Stimulated activated CD8-positive, alpha-beta memory T cell treated with anti-CD3 and anti-CD28 coated beads, Interleukin-15, amount 100 ng/mL, for 24 hours (primary cell): Measurements from ENCODE around the gene LILRA5.
A peak's percentile ranks its signal among the peaks of the same experiment; 100 is the strongest.
"Not testable (repeated sequence)": the region's sequence is repeated elsewhere in the genome, so short reads cannot be mapped to it uniquely, and the experiment has no call there.

ENCODE experiments used
- DNase-seq: peaks from one replicate; pipeline ENCODE4 v3.0.0-alpha.2; 2020; ENCODE audit warnings: low read depth

The LILRA5 gene

DNA sequence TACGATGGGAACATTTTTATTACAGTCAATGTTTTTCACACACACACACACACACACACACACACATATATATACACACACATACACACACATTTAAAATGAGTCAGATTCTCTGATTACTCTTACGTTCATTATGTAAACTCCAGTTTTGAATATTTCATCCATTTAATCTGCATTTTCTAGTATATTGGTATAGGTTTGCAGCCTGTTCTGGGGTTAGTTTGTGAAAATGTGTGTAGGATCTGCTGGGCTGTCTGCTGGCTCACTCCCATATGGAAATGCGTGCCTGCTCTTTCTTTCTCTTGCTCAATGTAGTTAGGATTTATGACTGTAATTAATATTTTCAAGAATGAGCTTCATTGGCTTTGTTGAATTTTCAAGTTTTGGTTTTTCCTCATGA, 39.1 kb downstream of the LILRA5 start:
- no peak for DNase-seq

DNA sequence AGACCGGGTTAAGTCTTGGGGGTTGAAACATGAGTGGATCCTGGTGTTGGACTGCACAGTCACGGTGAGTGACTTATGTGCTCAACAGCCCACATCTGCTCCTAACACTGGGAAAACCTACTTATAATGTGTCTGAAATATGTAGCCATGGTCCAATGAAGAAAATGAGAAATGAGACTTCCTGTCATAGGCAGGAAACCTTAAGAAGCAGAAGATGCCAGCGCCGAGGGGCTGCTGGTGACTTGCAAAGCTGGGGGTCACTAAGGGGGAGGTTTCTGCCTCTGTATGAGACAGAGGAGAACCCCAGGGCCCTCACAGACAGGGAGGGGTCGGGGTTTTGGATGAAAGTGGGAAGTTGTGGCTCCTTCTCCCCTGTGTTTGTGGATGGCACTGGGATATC, 40.8 kb downstream of the LILRA5 start:
- DNase-seq, result not testable (repeated sequence)

DNA sequence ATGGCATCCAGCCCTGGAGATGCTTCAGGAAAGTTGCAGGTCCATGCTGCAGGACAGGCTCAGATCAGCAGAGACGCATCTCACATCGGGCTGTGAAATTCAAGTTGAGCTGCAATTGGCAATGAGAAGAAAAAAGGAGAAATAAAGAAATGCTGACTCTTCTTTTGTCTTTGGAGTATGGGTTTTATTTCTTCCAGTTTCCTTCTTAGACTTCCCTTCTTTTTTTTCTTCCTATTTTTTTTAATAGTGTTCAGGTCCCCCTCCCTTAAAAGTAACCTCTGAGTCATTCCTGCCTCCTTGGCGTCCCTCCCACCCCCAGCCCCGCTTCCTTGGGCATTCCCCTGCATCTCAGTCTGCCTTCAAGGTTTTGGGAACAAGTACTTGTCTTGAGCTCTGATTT, 41.4 kb downstream of the LILRA5 start:
- DNase-seq, result not testable (repeated sequence)

DNA sequence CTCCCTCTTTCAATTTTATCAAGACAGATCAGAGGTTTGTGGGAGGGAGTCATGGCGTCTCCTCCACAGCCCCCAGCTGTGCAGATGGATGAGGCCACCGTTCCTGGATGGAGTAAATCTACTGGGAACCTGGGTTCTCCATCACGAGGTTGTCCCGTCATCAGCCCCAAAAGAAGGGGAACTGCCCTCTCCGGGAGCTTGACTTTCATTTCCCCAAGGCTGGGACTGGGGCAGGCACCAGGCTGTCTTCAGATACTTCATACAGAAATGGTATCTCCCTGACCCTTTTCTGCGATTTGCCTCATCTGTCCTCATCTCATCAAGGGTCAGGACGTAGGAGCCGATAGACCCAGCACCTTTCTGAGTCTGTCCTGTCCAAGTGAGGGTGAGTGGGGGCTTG, 41.9 kb downstream of the LILRA5 start:
- no peak for DNase-seq

DNA sequence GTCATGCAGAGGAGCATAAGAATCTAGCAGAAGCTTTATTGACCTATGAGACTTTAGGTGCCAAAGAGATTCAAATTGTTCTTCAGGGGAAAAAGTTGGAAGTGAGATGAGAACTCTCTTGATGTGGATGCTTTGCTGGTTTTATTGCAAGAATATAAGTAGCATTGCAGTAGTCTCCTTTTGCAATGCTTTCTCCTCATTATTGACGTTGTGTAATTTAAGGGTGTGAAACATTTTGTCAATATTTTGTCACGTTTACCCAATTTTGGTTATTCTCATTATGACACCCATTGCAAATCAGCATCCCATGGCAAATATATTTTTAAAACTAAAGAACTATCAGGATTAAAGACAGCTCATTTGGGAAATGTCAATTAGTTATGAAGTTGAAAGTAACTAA, 44.0 kb downstream of the LILRA5 start:
- no peak for DNase-seq

DNA sequence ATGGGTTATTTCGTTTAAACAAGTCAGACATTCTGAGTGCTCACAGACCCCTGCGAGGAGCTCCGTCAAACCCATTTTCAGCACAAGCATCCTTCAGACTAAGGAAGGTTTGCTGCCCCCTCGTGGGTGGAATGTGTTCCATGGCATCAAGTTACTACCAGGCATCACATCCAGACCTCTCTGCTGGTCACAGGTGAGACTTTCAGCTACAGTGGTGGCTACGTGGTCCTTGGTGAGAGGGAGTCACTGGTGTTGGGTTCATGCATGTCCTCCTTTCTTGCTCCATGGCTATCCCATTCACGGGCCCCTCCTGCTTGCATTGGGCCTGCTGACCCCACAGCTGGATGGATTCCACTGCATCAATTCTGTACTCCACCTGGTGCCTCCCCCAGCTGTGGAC, 46.8 kb downstream of the LILRA5 start:
- peak; percentile 37 for DNase-seq

DNA sequence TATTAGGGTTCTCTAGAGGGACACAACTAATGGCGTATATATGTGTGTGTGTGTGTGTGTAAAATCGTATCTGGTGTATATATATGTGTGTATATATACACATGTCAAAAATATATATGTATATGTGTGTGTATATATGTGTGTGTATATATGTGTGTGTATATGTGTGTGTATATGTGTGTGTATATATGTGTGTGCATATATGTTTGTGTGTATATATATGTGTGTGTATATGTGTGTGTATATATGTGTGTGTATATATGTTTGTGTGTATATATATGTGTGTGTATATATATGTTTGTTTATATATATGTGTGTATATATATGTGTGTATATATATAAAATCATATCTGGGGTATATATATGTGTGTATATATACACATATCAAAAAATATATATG, 50.5 kb downstream of the LILRA5 start:
- DNase-seq, result no peak

DNA sequence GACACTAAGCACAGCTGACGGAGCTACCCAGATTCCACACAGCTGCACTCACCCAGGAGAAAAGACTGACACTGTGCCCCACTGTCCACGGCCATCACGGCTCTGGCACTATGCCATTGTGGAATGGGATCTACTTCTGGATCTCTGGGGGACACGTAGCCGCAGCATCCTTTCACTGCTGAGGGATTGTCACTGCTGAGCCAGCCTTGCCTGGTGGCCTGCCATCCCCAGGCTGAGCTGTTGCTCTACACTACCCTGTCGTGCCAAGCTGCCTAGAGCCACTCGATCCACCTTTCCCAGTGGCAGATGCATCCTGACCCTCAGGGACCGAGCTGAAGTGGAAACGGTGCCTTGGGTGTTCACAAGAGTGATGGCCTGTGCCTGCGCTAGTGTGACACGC, 50.9 kb downstream of the LILRA5 start:
- no peak for DNase-seq

DNA sequence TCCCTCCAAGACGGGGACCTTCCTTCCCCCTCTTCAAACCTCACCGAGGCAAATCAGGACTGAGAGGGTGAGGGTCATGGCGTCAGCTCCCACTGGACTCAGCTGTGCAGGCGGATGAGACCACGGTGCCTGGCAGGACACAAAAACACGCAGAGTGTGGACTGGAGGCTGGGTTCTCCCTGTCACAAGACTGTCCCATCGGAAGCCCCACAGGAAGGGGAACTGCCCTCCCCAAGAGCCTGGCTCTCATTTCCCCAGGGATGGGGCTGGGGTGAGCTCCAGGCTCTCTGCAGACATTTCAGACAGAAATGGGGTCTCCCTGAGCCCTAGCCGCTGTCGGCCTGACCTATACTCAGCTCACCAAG, 55.9 kb downstream of the LILRA5 start, which contains the start of gene LILRB5:
Gene LILRB5, minus strand, starts transcription at position 158 of the 365 bp plus-strand sequence. Its CDS starts 80 bp downstream, at position 78.
- no peak for DNase-seq
